A204.1 (cell line): ENCODE data around the gene NIN.
"Not testable (repeated sequence)": the region's sequence is repeated elsewhere in the genome, so short reads cannot be mapped to it uniquely, and the experiment has no call there.

Experiments
- FAIRE-seq: peaks from 2 replicates; lab custom pipeline; 2012; peaks lifted over from hg19 to GRCh38; lab: Jason Lieb, UNC

The NIN gene

GRCh38 chr14:50815526-50815925 lies 15.4 kb downstream of the NIN start:
- FAIRE-seq: not testable (repeated sequence)

- not testable (repeated sequence) for FAIRE-seq
Observed at GRCh38 chr14:50815058-50815457, 15.9 kb downstream of the NIN start.

- FAIRE-seq: no peak
Observed at GRCh38 chr14:50814161-50814560, 16.8 kb downstream of the NIN start.

- no peak for FAIRE-seq
Observed at GRCh38 chr14:50813544-50813863, 17.5 kb downstream of the NIN start.

GRCh38 chr14:50812856-50813543 lies 18.0 kb downstream of the NIN start:
- no peak for FAIRE-seq

- no peak for FAIRE-seq
Observed at GRCh38 chr14:50812180-50812579, 18.8 kb downstream of the NIN start.

GRCh38 chr14:50808053-50808452 lies 22.9 kb downstream of the NIN start:
- FAIRE-seq: no peak

- FAIRE-seq: no peak
Observed at GRCh38 chr14:50806241-50806933, 24.6 kb downstream of the NIN start.

- no peak for FAIRE-seq
Observed at GRCh38 chr14:50805396-50805795, 25.6 kb downstream of the NIN start.

- FAIRE-seq: no peak
Observed at GRCh38 chr14:50804181-50804721, 26.7 kb downstream of the NIN start.

GRCh38 chr14:50801706-50802105 lies 29.3 kb downstream of the NIN start:
- FAIRE-seq: no peak

GRCh38 chr14:50800032-50800431 lies 30.9 kb downstream of the NIN start:
- FAIRE-seq: no peak

GRCh38 chr14:50798048-50798421 lies 32.9 kb downstream of the NIN start:
- FAIRE-seq: no peak

- FAIRE-seq: no peak
Observed at GRCh38 chr14:50797250-50798047, 33.5 kb downstream of the NIN start.

GRCh38 chr14:50796390-50796789 lies 34.6 kb downstream of the NIN start:
- no peak for FAIRE-seq

GRCh38 chr14:50795909-50796308 lies 35.1 kb downstream of the NIN start:
- no peak for FAIRE-seq

- FAIRE-seq: no peak
Observed at GRCh38 chr14:50795142-50795541, 35.8 kb downstream of the NIN start.

- no peak for FAIRE-seq
Observed at GRCh38 chr14:50794068-50794645, 36.8 kb downstream of the NIN start.

GRCh38 chr14:50792634-50793068 lies 38.3 kb downstream of the NIN start:
- FAIRE-seq: no peak

- FAIRE-seq: no peak
Observed at GRCh38 chr14:50792051-50792477, 38.9 kb downstream of the NIN start.

GRCh38 chr14:50791201-50791600 lies 39.8 kb downstream of the NIN start:
- FAIRE-seq: no peak

- no peak for FAIRE-seq
Observed at GRCh38 chr14:50790589-50790988, 40.4 kb downstream of the NIN start.
